A673 (cell line): ENCODE results near the gene ALG10B.

Source experiments
- EZH2 ChIP-seq: fragments of 200-600 bp; sonication (generic); IDR thresholded peaks from 2 replicates; pipeline ENCODE4 v1.6.1; 2017; ENCODE audit warnings: borderline replicate concordance, low read depth, mild to moderate bottlenecking, mixed read lengths, antibody characterized with exemption, low read length; ENCODE audit not compliant: poor library complexity, severe bottlenecking
- TF ChIP-seq, protein P1 (sequence below): fragments of 300-800, 200-600 bp; sonication (generic); conservative IDR thresholded peaks from 2 replicates; pipeline ENCODE4 v1.5.1; 2017; ENCODE audit warnings: low read depth, mild to moderate bottlenecking, antibody characterized with exemption, low read length, moderate library complexity, mixed read lengths

DNA sequence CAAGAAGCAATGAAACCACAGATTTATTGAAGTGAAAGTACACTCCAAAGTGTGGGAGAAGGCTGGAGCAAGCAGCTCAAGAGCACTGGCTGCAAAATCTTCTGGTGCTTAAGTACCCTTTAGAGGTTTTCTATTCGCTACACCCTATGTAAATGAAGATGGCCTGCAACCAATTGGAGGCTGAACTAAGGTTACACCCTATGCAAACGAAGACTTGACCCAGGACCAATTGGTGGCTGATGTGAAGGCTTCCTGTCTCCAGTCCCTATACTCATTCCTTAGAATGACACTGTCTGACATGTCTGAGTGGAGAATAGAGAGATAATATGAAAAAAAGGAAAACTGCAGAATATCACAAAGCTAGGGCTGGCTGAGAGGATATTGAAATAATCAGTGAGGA, 57.2 kb downstream of the ALG10B start:
- TF ChIP-seq, protein P1, sequence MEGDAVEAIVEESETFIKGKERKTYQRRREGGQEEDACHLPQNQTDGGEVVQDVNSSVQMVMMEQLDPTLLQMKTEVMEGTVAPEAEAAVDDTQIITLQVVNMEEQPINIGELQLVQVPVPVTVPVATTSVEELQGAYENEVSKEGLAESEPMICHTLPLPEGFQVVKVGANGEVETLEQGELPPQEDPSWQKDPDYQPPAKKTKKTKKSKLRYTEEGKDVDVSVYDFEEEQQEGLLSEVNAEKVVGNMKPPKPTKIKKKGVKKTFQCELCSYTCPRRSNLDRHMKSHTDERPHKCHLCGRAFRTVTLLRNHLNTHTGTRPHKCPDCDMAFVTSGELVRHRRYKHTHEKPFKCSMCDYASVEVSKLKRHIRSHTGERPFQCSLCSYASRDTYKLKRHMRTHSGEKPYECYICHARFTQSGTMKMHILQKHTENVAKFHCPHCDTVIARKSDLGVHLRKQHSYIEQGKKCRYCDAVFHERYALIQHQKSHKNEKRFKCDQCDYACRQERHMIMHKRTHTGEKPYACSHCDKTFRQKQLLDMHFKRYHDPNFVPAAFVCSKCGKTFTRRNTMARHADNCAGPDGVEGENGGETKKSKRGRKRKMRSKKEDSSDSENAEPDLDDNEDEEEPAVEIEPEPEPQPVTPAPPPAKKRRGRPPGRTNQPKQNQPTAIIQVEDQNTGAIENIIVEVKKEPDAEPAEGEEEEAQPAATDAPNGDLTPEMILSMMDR, result no peak
- no peak for TF ChIP-seq EZH2
